ENCODE data around the gene TNFRSF13B.
"Not testable (repeated sequence)": the region's sequence is repeated elsewhere in the genome, so short reads cannot be mapped to it uniquely, and the experiment has no call there.

Gene TNFRSF13B

GRCh38 chr17:17001874-17002520 lies 30.1 kb upstream of the TNFRSF13B start:
- no peaks in the 10 kb centered on the region for H3K79me2 ChIP-seq (ENCODE audit: control insufficient read depth, insufficient read depth, low read length)
- no peak overlapping the region for H3K4me2 ChIP-seq (ENCODE audit: low read length)
- no peak overlapping the region for H2BK120ac ChIP-seq (ENCODE audit: low read depth, low read length)
- H3K56ac ChIP-seq (ENCODE audit: low read length): no peak overlapping the region
- H3K4me3 ChIP-seq (ENCODE audit: low read length): no peak overlapping the region
- no peak overlapping the region for H2BK5ac ChIP-seq (ENCODE audit: low read length)
- H3K79me1 ChIP-seq (ENCODE audit: low read length): no peaks in the 10 kb centered on the region
- H4K8ac ChIP-seq (ENCODE audit: low read depth, low read length): no peak overlapping the region
- H2BK15ac ChIP-seq (replicated peaks; ENCODE audit: low read depth): no peak overlapping the region
- WGBS (ENCODE audit: extremely low coverage, insufficient coverage, low lambda C conversion rate): no CpG with 5 or more reads among the region's 22 CpGs
- no peak overlapping the region for H4K5ac ChIP-seq (ENCODE audit: low read length)
- H3K4ac ChIP-seq (ENCODE audit: low read depth, low read length): no peak overlapping the region
- H3K18ac ChIP-seq (ENCODE audit: low read length): no peak overlapping the region
- H3K27me3 ChIP-seq (ENCODE audit: insufficient read depth, low read length, poor library complexity): no peaks in the 10 kb centered on the region
- no peak overlapping the region for H3K27ac ChIP-seq (ENCODE audit: low read depth, low read length)
- no peaks in the 10 kb centered on the region for H3K36me3 ChIP-seq (ENCODE audit: control insufficient read depth, insufficient read depth, low read length)
- H3K23ac ChIP-seq (ENCODE audit: low read length): no peak overlapping the region
- H3K9ac ChIP-seq (ENCODE audit: low read length): no peak overlapping the region
- no peaks in the 10 kb centered on the region for H3K4me1 ChIP-seq (ENCODE audit: control insufficient read depth, low read depth, low read length)
- DNase-seq: peak; percentile 74
- H2AK5ac ChIP-seq (ENCODE audit: low read length): no peak overlapping the region

DNA sequence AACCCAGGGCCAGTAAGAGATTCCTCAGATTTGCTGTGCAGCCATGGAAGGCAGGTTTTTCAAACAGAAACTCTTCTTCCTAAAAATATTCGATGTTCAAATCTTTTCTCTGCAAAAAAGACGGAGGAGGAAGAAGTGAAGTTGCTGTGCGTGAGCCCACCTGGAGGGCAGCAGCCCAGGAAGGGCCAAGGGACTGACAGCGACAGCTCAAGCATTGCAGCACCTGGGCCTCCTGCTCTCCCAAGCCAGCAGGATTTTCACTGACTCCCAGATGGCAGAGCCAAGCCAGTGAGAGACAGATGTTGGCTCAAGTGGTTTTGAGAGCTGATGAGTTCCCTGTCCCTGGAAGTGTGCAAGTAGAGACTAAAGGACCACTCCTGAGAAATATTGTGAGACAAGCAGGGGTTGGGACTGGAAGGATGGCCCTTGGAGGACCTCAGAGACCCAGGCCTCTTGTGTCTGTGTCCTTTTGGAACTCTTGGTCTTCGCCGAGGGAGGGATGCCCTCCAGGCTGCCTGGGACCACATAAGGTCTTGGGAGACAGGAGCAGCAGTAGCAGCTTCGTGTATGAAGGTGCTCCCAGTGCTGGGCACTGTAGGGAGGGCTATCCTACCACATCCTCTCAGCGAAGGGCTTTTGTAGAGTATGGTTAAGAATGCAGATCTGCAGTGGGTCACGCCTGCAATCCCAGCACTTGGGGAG lies 29.3 kb upstream of the TNFRSF13B start:
- H3K9ac ChIP-seq (ENCODE audit: low read length): no peak overlapping the region
- H3K4me1 ChIP-seq (ENCODE audit: control insufficient read depth, low read depth, low read length): no peaks in the 10 kb centered on the region
- WGBS (ENCODE audit: extremely low coverage, insufficient coverage, low lambda C conversion rate): no CpG with 5 or more reads among the region's 9 CpGs
- H2BK120ac ChIP-seq (ENCODE audit: low read depth, low read length): no peak overlapping the region
- H3K79me1 ChIP-seq (ENCODE audit: low read length): no peaks in the 10 kb centered on the region
- H3K23ac ChIP-seq (ENCODE audit: low read length): no peak overlapping the region
- no peak overlapping the region for H3K18ac ChIP-seq (ENCODE audit: low read length)
- no peak overlapping the region for H3K4me2 ChIP-seq (ENCODE audit: low read length)
- H3K27ac ChIP-seq (ENCODE audit: low read depth, low read length): no peak overlapping the region
- no peak overlapping the region for H3K4me3 ChIP-seq (ENCODE audit: low read length)
- H3K27me3 ChIP-seq (ENCODE audit: insufficient read depth, low read length, poor library complexity): no peaks in the 10 kb centered on the region
- no peak overlapping the region for H4K5ac ChIP-seq (ENCODE audit: low read length)
- H3K4ac ChIP-seq (ENCODE audit: low read depth, low read length): no peak overlapping the region
- no peaks in the 10 kb centered on the region for H3K79me2 ChIP-seq (ENCODE audit: control insufficient read depth, insufficient read depth, low read length)
- H4K8ac ChIP-seq (ENCODE audit: low read depth, low read length): no peak overlapping the region
- DNase-seq: no peak
- no peak overlapping the region for H2AK5ac ChIP-seq (ENCODE audit: low read length)
- no peak overlapping the region for H2BK5ac ChIP-seq (ENCODE audit: low read length)
- H3K36me3 ChIP-seq (ENCODE audit: control insufficient read depth, insufficient read depth, low read length): no peaks in the 10 kb centered on the region
- H3K56ac ChIP-seq (ENCODE audit: low read length): peak overlapping the region; percentile 40
- no peak overlapping the region for H2BK15ac ChIP-seq (replicated peaks; ENCODE audit: low read depth)

DNA sequence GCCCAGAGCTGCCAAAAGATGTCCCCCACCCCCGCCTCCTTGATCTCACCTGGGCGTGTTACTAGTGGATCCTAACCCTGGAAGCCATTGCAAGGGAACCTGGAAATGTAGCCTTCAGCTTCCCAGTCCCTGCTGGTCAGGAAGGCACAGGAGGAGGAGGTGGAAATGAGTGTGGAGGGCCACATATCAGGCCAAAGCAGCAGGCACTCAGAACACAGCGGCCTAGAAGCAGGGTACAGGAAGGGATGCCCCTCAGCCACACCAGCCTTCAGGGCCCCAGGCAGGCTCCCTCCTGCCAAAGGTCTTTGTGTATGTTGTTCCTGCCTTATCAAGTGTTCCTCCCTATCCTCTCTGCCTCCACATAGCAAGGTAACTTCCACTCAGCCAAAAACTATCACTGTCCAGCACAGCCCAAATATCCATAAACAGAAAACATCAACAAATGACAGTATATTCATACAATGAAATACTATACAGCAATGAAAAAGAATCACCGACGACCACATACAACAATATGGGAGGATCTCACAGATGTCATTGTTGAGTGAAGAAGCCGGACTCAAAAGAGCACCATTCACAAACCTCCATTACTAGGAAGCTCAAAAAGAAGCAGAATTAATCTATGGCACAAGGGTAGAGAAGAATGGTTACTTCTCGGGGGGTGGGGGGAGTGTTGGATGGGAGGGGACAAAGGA lies 28.2 kb upstream of the TNFRSF13B start:
- Histone ChIP-seq H3K79me2 (ENCODE audit: control insufficient read depth, insufficient read depth, low read length) (no peaks in the 10 kb centered on the region), H3K56ac (ENCODE audit: low read length) (no peak overlapping the region), H4K5ac (ENCODE audit: low read length) (no peak overlapping the region), H3K4ac (ENCODE audit: low read depth, low read length) (no peak overlapping the region), H2AK5ac (ENCODE audit: low read length) (no peak overlapping the region), H3K23ac (ENCODE audit: low read length) (no peak overlapping the region), H3K79me1 (ENCODE audit: low read length) (no peaks in the 10 kb centered on the region), H2BK15ac (replicated peaks; ENCODE audit: low read depth) (no peak overlapping the region), H2BK5ac (ENCODE audit: low read length) (no peak overlapping the region), H3K27ac (ENCODE audit: low read depth, low read length) (no peak overlapping the region), H3K4me1 (ENCODE audit: control insufficient read depth, low read depth, low read length) (no peaks in the 10 kb centered on the region), H3K27me3 (ENCODE audit: insufficient read depth, low read length, poor library complexity) (no peaks in the 10 kb centered on the region), H4K8ac (ENCODE audit: low read depth, low read length) (no peak overlapping the region), H3K4me2 (ENCODE audit: low read length) (no peak overlapping the region), H3K18ac (ENCODE audit: low read length) (no peak overlapping the region), H3K4me3 (ENCODE audit: low read length) (no peak overlapping the region), H2BK120ac (ENCODE audit: low read depth, low read length) (no peak overlapping the region), H3K36me3 (ENCODE audit: control insufficient read depth, insufficient read depth, low read length) (no peaks in the 10 kb centered on the region), H3K9ac (ENCODE audit: low read length) (no peak overlapping the region)
- no CpG with 5 or more reads among the region's 7 CpGs for WGBS (ENCODE audit: extremely low coverage, insufficient coverage, low lambda C conversion rate)
- DNase-seq: no peak

- Histone ChIP-seq H3K27ac (ENCODE audit: low read depth, low read length) (no peak overlapping the region), H2BK120ac (ENCODE audit: low read depth, low read length) (no peak overlapping the region), H3K27me3 (ENCODE audit: insufficient read depth, low read length, poor library complexity) (no peaks in the 10 kb centered on the region), H3K23ac (ENCODE audit: low read length) (no peak overlapping the region), H2BK5ac (ENCODE audit: low read length) (no peak overlapping the region), H3K56ac (ENCODE audit: low read length) (no peak overlapping the region), H2AK5ac (ENCODE audit: low read length) (no peak overlapping the region), H3K9ac (ENCODE audit: low read length) (no peak overlapping the region), H2BK15ac (replicated peaks; ENCODE audit: low read depth) (no peak overlapping the region), H3K4me3 (ENCODE audit: low read length) (no peak overlapping the region), H4K5ac (ENCODE audit: low read length) (no peak overlapping the region), H3K79me1 (ENCODE audit: low read length) (no peaks in the 10 kb centered on the region), H3K4me2 (ENCODE audit: low read length) (no peak overlapping the region), H3K36me3 (ENCODE audit: control insufficient read depth, insufficient read depth, low read length) (no peaks in the 10 kb centered on the region), H4K8ac (ENCODE audit: low read depth, low read length) (no peak overlapping the region), H3K4ac (ENCODE audit: low read depth, low read length) (no peak overlapping the region), H3K4me1 (ENCODE audit: control insufficient read depth, low read depth, low read length) (no peaks in the 10 kb centered on the region), H3K79me2 (ENCODE audit: control insufficient read depth, insufficient read depth, low read length) (no peaks in the 10 kb centered on the region), H3K18ac (ENCODE audit: low read length) (no peak overlapping the region)
- WGBS (ENCODE audit: extremely low coverage, insufficient coverage, low lambda C conversion rate): no CpG with 5 or more reads among the region's 14 CpGs
- no peak for DNase-seq
These were observed 25.9 kb upstream of the TNFRSF13B start for GRCh38 chr17:16997514-16998429.

GRCh38 chr17:16996726-16997125 lies 24.8 kb upstream of the TNFRSF13B start:
- H3K79me1 ChIP-seq (ENCODE audit: low read length); H2BK15ac ChIP-seq (replicated peaks; ENCODE audit: low read depth); H3K9ac ChIP-seq (ENCODE audit: low read length); H4K8ac ChIP-seq (ENCODE audit: low read depth, low read length); H3K27me3 ChIP-seq (ENCODE audit: insufficient read depth, low read length, poor library complexity); H3K36me3 ChIP-seq (ENCODE audit: control insufficient read depth, insufficient read depth, low read length); H4K5ac ChIP-seq (ENCODE audit: low read length); H3K56ac ChIP-seq (ENCODE audit: low read length); H3K4me2 ChIP-seq (ENCODE audit: low read length); H3K4ac ChIP-seq (ENCODE audit: low read depth, low read length); H3K18ac ChIP-seq (ENCODE audit: low read length); H2BK5ac ChIP-seq (ENCODE audit: low read length); H2BK120ac ChIP-seq (ENCODE audit: low read depth, low read length); H3K4me1 ChIP-seq (ENCODE audit: control insufficient read depth, low read depth, low read length); DNase-seq; H3K23ac ChIP-seq (ENCODE audit: low read length); H3K4me3 ChIP-seq (ENCODE audit: low read length); H2AK5ac ChIP-seq (ENCODE audit: low read length); H3K79me2 ChIP-seq (ENCODE audit: control insufficient read depth, insufficient read depth, low read length); H3K27ac ChIP-seq (ENCODE audit: low read depth, low read length): not testable (repeated sequence)
- WGBS (ENCODE audit: extremely low coverage, insufficient coverage, low lambda C conversion rate): no CpG with 5 or more reads among the region's 11 CpGs
